SK-N-SH (cell line): ENCODE measurements around the gene CCDC68. TPM values are rescaled to one million over a fixed set of nuclear protein-coding genes. Genes with fewer than 3 reads are reported as not detected.

Experiments
- CHD2 ChIP-seq: fragments of 150-350 bp; IDR thresholded peaks from 2 replicates; pipeline ENCODE4 v1.6.1; 2018; ENCODE audit warnings: low read length; ENCODE audit not compliant: partially characterized antibody
- EP300 ChIP-seq, 2 experiments: IDR thresholded peaks; 2 replicates each; pipeline versions ENCODE4 v1.4.0 to v1.6.1; 2012; ENCODE audit warnings: borderline replicate concordance in 1 of 2, low read depth in 1 of 2, low read length in 1 of 2
- GABPA ChIP-seq: IDR thresholded peaks from 2 replicates; pipeline ENCODE4 v1.4.0; 2012; ENCODE audit warnings: low read depth, mild to moderate bottlenecking
- MEF2A ChIP-seq: IDR thresholded peaks from 2 replicates; pipeline ENCODE4 v1.4.0; 2012; ENCODE audit warnings: low read depth, borderline replicate concordance
- NFIC ChIP-seq: IDR thresholded peaks from 2 replicates; pipeline ENCODE4 v1.4.0; 2012; ENCODE audit warnings: borderline replicate concordance
- RFX5 ChIP-seq: IDR thresholded peaks from 2 replicates; pipeline ENCODE4 v1.6.1; 2012; ENCODE audit warnings: mild to moderate bottlenecking, improper control_type of control experiment, low read length
- SIN3A ChIP-seq: IDR thresholded peaks from 2 replicates; pipeline ENCODE4 v1.6.1; 2012; ENCODE audit warnings: low read depth, mild to moderate bottlenecking, low read length, moderate library complexity, borderline replicate concordance
- SMC3 ChIP-seq: IDR thresholded peaks from 2 replicates; pipeline ENCODE4 v1.6.1; 2012; ENCODE audit warnings: low read depth, low read length, improper control_type of control experiment
- TEAD4 ChIP-seq: IDR thresholded peaks from 2 replicates; pipeline ENCODE4 v1.4.0; 2012; ENCODE audit warnings: mild to moderate bottlenecking, borderline replicate concordance; ENCODE audit not compliant: insufficient read depth
- YY1 ChIP-seq: IDR thresholded peaks from 2 replicates; pipeline ENCODE4 v1.4.0; 2012; ENCODE audit warnings: low read depth, mild to moderate bottlenecking
- polyA plus RNA-seq, 3 experiments: library from polyadenylated mRNA; depleted of rRNA; stranded (reverse); fragments of >200 nt; gene quantifications; 2 replicates each; pipeline ENCODE4 v1.2.3, GENCODE V29; 2012
- TF ChIP-seq, protein P1 (sequence below): fragments of 200-600 bp; sonication (generic); IDR thresholded peaks from 2 replicates; pipeline ENCODE4 v1.6.1; 2017; ENCODE audit warnings: antibody characterized with exemption, mild to moderate bottlenecking, moderate library complexity
- TF ChIP-seq, protein P2 (sequence below): fragments of 150-350 bp; IDR thresholded peaks from 2 replicates; pipeline ENCODE4 v1.6.1; 2016; ENCODE audit warnings: mild to moderate bottlenecking, low read depth, low read length

Gene CCDC68
- polyA plus RNA-seq, 1 of the 3 experiments (the other 2 are of a cell fraction): not detected

DNA sequence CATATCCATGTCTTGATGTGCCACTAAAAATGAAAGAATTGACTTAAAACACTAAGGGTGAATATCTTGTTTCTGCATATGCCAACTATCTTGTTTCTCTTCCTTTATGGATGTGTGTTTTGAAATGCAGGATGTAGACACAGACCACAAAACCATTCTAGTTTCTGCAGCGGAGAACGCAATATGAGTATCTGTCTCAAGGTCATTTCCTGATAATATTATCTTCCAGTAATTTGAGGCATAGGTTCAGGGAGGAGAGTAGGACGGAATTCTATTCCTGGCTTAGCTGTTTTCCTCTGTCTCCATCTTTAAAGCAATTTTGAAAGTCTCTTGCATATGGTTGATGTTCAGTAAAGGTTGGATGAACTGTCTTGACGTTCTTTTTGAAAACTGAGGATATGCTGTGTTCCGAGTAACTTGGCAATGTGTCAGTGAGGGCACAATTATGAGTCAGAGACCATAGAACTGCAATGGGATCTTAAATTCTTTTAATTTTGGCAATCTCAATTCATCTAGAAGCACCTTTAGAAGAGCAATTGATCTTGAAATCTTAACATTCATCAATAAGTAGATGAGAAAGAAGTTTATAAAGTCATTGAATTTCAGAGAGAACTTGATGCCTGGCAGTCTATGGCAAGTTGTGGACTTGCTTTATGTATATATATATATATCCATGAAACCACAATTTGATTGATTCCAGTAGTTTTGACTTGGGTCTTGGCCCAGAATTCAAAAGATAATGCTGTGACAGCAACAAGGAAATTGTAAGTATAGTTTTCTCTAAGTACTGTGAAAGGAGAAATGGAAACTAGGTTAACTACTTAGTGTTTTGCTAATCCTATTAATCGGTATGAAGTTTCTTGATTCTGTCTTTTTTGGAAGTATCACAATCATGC lies 106.2 kb downstream of the CCDC68 start (continued):
- TF ChIP-seq, protein P1, sequence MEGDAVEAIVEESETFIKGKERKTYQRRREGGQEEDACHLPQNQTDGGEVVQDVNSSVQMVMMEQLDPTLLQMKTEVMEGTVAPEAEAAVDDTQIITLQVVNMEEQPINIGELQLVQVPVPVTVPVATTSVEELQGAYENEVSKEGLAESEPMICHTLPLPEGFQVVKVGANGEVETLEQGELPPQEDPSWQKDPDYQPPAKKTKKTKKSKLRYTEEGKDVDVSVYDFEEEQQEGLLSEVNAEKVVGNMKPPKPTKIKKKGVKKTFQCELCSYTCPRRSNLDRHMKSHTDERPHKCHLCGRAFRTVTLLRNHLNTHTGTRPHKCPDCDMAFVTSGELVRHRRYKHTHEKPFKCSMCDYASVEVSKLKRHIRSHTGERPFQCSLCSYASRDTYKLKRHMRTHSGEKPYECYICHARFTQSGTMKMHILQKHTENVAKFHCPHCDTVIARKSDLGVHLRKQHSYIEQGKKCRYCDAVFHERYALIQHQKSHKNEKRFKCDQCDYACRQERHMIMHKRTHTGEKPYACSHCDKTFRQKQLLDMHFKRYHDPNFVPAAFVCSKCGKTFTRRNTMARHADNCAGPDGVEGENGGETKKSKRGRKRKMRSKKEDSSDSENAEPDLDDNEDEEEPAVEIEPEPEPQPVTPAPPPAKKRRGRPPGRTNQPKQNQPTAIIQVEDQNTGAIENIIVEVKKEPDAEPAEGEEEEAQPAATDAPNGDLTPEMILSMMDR: no peak
- TF ChIP-seq NFIC (peak; percentile 37; the same call in 1 of the 2 replicates), GABPA (no peak), CHD2 (no peak), MEF2A (no peak), RFX5 (no peak), YY1 (no peak), TEAD4 (peak; percentile 10; the same call in 1 of the 2 replicates), SMC3 (no peak), EP300 (IDR thresholded peaks at IDR 0.05; ENCODE audit: borderline replicate concordance in 1 of 2, low read depth in 1 of 2, low read length in 1 of 2) (no peak), SIN3A (no peak)
- TF ChIP-seq, protein P2, sequence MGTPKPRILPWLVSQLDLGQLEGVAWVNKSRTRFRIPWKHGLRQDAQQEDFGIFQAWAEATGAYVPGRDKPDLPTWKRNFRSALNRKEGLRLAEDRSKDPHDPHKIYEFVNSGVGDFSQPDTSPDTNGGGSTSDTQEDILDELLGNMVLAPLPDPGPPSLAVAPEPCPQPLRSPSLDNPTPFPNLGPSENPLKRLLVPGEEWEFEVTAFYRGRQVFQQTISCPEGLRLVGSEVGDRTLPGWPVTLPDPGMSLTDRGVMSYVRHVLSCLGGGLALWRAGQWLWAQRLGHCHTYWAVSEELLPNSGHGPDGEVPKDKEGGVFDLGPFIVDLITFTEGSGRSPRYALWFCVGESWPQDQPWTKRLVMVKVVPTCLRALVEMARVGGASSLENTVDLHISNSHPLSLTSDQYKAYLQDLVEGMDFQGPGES: no peak
- TF ChIP-seq, all 33 proteins: peak for 3

Other genes with a start within 250 kb of the CCDC68 start
- 0.56 and 0.68 TPM in 2 replicates for gene RAB27B, start 131.0 kb downstream of the CCDC68 start, polyA plus RNA-seq (2012; rRNA removed)